HG02623 (cell line): ENCODE results near the gene UXT.
A peak's percentile ranks its signal among the peaks of the same experiment; 100 is the strongest.

Experiments used
- ATAC-seq: cut with Tn5 transposase; IDR thresholded peaks from one replicate; pipeline ENCODE4 v1.9.1; 2021; ENCODE audit warnings: moderate library complexity; ENCODE audit not compliant: unreplicated experiment

The UXT gene

DNA sequence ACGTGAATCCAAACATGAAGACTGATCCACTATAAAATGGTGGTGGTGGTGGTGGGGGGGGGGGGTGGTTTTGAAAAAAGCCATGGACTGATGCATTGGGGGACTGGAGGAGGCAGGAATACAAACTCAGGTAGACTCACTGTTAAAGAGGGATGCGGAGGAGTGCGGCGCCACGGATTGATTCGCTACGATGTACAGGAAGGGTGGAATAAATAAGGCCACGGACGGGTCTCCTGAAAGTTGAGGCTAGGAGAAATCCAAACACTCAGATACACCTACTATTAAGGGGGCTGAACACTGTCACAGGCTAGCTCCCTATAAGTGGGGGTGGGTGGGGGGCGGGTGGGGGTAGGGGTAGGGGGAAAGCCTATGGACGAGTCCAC, 9.2 kb downstream of the UXT start:
- no peak for ATAC-seq

DNA sequence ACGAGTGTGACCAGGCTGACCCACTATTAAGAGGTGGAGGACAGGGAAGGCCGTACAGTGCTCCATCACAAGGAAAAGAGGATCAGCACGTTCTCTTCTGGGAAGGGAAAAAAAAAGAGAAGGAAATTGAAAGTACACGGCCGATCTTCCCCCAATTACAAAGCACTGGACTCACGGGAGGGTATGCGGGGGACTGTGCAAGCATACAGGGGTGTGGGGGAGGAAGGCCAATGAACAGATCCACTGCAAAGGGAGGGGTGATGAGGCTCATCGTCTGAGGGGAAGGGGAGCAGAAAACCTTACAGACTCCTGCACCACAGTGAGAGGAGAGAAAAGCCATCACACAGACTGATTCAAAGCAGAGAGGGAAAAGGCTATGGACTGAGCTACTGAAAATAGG, 9.7 kb downstream of the UXT start:
- no peak for ATAC-seq

- no peak for ATAC-seq
Measured at GRCh38 chrX:47648376-47648775, 10.6 kb downstream of the UXT start.

DNA sequence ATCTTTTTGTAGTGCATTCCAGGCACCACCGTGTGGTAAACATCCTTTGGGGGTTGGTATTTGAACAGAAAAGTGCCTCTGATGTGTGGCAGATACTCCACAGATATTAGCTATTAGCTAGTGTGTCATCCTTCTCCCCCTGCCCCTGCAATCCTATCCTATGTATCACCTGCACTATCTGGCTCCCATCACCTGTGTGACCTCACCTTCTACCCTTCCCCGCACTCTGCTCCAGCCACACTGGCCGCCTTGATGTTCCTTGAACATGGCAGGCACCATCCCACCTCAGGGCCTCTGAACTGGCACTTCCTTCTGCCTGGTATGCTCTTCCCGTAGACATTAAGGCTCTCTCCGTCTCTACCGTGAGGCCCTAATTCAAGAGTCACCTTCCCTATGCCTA, 12.3 kb downstream of the UXT start:
- no peak for ATAC-seq

DNA sequence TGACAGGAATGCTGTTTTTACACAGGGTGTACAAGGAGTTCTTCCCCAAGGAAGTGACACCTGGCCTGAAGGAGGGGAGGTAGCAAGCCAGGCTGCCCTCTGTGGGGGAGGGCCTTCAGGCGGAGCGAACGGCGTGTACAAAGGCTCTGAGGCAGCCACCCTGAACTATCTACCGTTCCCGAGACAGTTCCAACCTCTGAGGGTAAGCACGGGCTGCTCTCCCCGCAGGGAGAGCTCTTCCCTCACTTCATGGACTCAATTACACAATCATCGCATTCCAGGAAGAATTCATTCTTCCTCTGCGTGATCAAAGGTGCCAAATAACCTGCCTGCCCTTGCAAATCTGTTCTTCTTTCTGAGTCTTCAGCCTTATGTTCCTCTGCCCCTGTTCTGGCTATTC, 13.4 kb downstream of the UXT start:
- ATAC-seq = no peak

DNA sequence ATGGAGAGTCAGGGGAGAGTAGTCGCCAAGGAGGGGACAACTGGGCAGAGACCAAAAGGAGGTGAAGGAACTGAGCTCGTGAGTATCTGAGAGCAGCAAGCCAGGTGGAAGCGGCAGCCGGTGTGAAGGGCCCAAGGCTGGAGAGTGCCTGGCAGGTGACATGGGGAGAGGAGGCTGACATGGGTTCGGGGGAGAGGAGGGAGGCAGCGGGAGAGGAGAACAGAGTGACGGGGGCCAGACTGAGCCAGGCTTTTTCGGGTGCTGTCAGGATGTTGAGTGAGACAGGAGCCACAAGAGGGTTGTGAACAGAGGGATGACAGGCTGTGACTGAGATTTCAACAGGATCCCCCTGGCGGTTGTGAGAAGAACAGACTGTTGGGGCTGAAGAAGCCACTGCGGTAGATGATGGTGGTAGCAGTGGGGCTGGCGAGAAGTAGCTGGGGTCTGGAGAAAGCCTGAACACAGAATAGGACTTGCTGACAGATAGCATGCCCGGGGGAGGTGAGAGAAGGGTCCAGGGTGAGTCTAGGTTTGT, 14.4 kb downstream of the UXT start:
- no peak for ATAC-seq

- ATAC-seq = no peak
Measured at GRCh38 chrX:47643926-47644325, 15.1 kb downstream of the UXT start.

- ATAC-seq = no peak
Measured at GRCh38 chrX:47638816-47639215, 20.2 kb downstream of the UXT start.

- ATAC-seq = peak; percentile 55
Measured at GRCh38 chrX:47637546-47638195, 21.3 kb downstream of the UXT start.

DNA sequence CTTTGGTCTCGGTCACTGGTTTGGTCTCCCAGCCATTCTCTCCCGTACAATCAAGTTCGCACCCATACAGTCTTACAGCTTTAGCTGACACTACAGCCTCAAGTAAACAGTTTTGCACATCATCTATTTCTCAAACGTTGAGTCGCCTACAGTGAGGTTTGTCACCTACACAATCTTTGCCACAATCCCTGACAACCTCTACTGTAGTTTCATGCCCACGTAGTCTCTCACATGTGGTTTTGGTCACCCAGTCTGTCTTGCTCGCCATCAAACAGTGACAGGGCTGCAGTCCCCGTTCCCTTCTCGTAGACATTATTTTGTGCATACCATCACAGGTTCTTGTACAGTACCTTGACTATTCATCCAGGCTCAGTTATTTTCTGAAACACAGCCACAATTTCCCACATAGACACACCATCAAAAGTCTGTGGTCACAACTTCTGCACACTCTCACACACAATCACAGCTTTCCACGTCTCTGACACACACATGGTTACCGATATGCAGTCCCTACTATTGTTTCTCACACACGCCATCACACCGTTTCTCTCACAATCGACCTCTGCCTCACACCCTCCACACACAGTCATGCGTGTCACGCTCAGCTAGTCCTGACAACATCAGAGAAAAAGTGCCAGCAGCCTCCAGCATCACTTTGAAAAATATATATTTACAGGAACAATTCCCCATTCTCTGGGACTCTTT, 24.0 kb downstream of the UXT start:
- ATAC-seq = no peak

GRCh38 chrX:47633689-47634590, 25.0 kb downstream of the UXT start:
- no peak for ATAC-seq

DNA sequence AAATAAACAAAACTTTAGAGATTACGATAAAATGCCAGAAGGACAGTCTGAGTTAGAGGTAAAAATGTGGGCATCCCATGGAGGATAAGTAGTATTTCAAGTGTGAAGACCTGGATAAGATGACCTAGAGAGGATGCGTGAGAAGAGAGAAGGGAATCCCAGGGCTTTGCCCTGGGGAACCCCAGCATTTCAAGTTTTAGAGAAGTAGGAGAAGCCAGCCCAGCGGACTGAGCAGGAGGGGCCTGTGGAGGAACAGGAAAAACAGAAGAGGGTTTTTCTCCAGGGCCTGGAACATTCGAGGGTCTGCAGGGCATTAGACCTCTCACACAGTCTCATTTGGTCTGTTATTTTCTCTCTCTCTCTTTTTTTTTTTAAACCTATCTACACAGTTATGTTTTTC, 26.3 kb downstream of the UXT start:
- no peak for ATAC-seq

- ATAC-seq = no peak
Measured at GRCh38 chrX:47631676-47632075, 27.3 kb downstream of the UXT start.

DNA sequence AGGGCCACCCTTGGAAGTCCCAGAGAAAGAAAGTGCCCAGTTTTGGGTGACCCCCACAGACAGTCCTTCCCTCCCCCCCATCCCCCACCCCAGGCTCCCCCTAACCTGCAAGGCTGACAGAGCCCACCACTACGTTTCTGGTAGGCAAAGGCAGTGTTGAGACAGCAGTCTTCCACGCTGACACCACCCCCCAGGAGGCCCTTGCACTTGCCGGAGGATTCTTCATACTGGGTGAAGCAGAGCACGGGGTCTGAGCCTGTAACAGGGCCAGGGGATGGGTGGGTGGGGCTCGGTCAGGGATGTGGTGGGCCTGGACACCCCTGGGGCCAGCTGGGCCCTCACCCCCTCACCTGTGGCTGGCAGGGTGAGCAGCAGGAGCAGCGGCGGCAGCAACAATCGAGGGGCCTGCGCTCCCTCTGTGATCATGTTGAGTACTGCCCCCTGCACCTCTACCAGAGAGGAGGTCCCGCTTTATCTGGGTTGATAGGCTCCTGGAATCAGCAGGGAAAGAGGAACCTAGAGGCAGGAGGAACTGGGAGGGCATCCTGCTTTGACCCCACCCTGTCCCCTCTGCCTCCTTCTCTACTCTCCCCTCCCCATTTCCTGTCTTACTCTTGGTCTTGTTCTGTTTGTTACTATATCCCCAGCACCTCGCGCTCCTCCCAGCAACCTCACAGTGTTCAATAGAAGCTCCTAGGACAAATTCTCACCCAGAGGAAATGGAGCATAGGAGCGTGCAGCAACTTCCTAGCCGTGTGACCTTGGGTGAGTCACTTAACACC, 29.4 kb downstream of the UXT start, which contains the start of gene CFP:
CFP (minus strand) TSS at position 512 of the 782 bp plus-strand sequence; CDS start at position 426, 86 bp downstream.
- ATAC-seq = no peak

- ATAC-seq = no peak
Measured at GRCh38 chrX:47628982-47629381, 30.0 kb downstream of the UXT start.

DNA sequence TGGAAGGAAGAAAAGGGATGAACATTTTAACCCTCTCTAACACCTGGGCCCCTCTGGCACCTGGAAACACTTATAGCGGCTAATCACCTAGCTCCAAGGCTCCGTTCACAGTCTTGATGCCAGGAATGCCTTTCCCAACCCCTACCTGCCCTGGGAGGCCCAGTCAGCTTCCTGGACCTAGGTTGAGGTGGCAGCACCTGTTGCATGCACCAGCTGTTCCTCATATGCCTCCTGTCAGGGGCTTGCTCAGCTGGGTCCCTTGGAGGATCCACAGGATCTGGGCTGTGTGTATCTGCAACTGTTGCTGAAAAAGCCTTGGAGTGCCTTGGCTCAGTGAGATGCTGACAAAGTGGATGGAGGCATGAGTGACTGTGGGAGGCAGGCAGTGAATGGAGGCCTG, 33.6 kb downstream of the UXT start:
- ATAC-seq = no peak

DNA sequence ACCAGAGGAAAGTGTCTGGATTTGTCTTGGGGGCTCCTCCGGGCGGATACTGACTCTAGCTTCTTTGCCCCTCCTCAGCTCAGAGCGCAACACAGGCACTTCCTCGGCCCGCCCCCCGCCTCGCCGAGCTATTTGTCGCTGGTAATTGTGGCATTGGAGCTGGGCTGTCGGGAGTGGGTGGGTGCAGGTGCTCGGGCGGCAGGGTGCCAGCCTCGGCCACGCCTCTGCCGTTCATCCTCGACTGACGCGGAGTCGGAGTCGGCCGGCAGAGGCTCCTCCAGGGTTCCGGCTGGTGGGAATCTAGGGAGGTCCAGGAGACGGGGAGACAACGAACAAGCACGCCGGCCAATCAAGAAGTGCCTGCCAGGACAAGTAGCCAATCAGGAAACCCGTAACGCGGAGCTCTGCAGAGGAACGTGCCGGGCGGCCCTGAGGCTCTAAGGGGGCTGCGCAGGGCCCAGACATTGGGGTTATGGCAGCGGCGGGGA, 35.4 kb downstream of the UXT start:
- no peak for ATAC-seq

DNA sequence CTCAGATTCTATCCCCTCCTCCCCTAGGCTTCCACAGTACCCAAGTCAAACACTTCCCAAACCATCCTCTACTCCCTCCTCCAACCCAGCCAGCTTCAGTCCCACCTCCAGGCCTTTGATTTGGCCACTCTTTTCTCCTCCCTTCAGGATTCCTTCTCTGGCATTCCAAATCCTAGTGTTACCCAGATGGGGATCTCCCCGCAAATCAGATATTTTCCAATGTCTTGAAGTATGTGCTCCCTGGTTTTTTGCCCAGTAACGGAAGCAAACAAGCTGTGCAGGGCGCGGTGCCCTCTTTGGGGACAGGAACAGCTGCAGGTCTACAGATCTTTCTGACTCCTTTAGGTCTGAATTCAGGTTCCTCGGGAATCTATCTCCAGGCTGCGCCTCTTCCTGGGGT, 37.1 kb downstream of the UXT start:
- ATAC-seq = no peak

- ATAC-seq = no peak
Measured at GRCh38 chrX:47620303-47620685, 38.7 kb downstream of the UXT start.

- peak; percentile 47 for ATAC-seq
Measured at GRCh38 chrX:47619486-47620302, 39.3 kb downstream of the UXT start, which contains the start of gene SYN1. TSS of gene SYN1 (minus strand) at chrX:47619857. CDS start at chrX:47619728, 129 bp downstream.
